Glomerular visceral epithelial cell (primary cell): ENCODE measurements around the gene AQP1.

Source experiments
- DNase-seq: peaks from one replicate; pipeline ENCODE4 v3.0.0-alpha.2; 2016; ENCODE audit errors: extremely low spot score

AQP1 gene

DNA sequence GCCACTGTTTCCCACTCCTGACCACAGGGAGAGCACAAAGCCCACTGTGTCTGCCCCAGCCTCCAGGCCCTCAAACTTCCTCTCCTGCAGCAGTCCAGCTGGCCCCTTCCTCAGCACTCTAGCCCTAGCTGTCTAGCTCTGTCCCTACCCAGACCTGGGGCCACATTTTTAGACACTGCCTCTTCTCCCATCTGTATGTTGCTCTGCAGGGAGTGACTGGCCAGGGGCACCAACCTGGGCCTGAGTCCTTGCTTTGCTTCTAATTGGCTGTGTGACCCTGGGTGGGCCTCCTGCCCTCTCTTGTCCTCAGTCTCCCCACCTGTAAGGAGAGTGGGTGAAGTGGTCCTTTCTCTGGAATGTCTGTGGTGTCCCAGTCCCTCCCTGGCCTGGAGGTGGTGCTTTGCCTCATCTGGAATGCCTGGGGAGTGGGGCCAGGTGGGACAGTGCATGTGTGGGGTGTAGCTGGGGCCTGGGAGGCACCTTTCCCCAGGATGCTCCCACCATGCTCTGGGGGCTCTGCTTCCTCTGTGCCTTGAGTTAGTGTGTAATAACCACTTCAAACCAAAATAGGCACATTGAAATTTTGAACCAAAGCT, 25.1 kb downstream of the AQP1 start:
- no peak for DNase-seq

DNA sequence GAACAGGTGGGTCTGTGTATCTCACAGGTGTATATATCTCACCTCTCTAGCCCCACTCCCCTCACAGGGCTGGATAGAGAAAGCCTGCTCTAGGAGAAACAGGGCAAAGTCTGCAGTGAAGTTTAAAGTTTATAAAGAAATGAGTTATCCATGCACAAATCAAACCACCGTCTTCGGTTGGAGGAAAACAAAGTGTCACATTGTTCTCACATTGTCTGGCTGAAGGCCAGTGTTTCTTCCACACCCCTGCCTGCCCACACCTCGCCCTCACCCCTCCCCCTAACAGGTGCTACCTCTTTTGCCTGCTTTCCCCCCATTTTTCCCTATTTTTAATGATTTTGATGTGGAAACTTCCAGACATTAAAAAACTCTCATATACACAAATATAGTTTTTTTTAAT, 25.8 kb downstream of the AQP1 start:
- DNase-seq = no peak

DNA sequence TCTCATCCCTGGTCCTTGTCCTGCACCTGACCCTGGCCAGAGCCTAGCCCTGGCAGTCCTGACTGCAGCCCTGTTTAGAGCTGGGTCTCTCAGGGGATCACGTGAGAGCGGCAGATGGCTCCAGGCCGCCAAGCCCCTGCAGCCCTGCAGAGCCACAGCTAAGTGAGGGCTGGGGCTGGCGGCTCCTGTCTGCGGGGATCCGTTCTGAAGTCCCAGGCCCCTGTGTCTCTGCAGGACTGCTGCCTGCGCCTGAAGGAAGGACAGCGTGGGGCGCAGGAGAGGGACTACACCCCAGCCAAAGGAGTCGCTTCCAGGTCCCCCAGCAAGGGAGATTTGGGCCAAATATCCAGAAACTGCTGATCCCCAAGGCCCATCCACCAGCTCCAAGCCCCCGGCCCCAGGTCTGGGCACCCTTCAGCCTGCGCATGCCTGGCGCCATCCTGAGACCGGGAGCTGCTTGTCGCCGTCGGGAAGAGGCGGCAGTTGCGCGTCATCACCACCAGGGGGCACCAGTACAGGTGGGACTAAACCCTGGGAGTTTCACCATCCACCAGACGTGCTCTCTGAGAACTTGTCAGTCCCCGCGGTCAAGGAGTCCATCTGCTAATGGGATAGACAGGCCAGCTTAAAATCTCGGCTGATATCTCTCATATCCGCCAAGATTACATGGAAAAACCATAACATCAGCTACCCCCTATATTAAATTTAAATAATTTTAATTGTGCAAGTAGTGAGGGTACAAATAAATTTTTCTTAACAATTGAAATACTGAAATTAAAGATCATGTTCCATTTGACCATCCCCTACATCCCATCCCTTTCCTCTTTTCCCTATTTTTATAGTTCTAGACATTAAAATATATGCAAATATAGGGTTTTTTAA, 27.0 kb downstream of the AQP1 start:
- peak; percentile 74 for DNase-seq

DNA sequence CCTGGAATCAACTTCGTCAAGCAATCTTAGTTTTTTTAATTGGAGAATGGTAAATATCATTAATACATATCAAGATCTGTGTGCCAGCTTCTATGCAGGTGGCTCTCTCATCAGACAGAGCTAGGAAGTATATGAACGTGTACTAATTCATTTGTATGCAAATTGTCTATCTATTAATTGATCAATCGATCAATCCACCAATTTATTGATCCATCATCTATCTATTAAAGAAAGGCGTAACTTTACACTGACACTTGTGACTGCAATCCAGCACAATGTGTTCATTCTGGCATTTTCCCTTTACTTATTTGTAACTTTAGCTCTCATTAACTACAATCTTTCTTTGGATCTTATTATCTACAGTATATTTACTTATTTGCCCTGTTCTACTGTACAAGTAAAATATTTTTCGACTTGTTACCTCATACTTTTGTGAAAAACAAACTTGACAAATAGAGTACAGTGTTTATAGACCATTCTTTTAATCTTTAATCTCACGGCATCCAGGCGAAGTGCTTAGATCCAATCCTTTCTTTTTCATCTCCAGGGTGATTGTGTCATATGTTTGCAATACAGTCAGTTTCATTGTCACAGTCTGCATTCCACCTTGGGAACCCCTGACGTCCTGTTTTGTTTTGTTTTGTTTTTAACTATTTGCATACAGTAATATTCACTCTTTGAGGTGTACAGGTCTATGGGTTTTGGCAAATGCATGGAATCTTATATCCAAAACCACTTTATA, 30.1 kb downstream of the AQP1 start:
- DNase-seq = no peak

DNA sequence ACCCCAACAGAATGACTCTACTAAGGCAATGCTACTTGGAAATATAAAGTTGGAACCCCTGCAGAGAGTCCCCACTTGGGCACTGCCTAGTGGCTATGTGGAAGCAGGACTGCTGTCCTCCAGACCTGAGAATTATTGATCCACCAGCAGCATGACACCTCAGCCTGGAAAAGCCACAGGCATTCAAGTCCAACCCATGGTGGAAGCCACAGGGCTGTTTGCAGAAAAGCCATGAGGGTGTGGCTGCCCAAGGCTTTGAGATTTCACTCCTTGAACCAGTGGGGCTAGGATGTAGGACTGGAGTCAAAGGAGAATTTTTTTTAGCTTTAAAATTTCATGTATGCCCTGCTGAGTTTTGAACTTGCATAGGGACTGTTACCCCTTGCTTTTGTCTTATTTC, 38.5 kb downstream of the AQP1 start:
- DNase-seq = no peak

DNA sequence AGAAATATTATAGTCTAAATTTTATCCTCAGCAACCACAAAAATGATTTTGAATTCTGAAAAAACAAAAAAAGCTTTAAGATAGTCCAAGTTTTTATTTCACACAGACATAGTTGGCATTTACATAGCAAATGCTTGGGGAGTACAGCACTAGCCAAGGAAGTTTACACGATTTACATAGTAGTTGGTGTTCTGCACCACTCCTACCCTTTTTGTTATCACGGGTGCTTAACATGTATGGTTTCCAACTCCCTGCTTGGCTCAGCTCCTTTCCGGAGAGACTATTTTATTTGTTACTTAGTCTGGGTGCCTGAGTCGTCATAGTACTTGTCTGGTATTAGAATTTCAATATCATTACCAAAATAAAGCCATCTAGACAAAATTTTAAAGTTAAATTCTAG, 43.3 kb downstream of the AQP1 start:
- DNase-seq = no peak

DNA sequence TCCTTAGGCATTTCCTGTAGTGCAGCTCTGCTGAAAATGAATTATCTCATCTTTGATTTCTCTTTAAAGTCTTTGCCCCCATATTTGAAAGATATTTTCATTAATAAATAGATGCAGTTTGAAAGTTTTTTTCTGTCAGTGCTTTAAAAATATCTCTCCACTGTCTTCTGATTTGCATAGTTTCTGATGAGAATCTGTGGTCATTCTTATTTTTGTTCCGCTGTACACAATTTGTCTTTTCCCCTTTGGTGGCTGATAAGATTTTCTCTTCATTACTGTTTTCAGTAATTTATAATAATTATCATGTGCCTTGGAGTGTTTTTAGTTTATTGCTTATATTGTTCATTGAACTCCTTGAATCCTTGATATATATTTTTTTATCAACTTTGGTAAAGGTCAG, 45.1 kb downstream of the AQP1 start:
- no peak for DNase-seq

DNA sequence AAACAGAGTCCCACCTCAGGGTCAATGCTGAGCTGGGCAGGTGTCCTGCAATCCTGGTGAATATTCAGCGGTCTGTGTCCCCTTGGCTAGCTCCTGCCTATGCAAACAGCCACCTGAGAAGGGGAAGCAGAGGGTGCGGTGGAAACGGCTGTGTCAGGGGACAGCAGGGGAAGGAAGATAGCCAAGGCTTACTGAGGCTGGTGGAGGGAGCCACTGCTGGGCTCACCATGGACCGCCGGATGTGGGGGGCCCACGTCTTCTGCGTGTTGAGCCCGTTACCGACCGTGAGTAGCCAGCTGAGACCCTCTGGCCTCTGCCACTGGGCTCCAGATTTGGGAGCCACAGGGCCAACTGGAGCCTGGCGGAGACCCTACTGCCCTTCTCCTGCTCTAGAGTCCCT, 52.2 kb downstream of the AQP1 start, which contains the start of gene GHRHR:
GHRHR (plus strand) TSS at position 112 of the 400 bp plus-strand sequence; CDS start at position 228, 116 bp downstream.
- DNase-seq = no peak

DNA sequence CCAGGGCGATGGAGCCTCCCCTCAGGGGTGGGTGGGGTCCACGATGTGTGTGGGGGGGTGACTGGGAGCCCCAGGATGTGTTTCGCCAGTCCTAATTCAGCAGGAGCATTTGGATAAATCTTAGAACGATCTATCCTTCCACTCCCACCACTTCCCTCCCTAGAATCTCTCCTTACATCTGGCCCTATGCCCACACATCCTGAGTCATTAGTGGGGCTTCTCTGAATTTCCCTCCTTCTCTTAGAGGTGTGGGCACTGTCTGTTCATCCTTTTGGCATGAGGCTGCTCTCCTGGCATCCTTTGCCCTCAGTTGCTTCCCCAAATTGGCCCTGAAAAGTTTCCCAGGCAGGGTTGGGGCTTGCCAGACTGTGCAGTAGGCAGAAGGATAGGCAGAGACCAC, 53.7 kb downstream of the AQP1 start:
- DNase-seq = no peak

DNA sequence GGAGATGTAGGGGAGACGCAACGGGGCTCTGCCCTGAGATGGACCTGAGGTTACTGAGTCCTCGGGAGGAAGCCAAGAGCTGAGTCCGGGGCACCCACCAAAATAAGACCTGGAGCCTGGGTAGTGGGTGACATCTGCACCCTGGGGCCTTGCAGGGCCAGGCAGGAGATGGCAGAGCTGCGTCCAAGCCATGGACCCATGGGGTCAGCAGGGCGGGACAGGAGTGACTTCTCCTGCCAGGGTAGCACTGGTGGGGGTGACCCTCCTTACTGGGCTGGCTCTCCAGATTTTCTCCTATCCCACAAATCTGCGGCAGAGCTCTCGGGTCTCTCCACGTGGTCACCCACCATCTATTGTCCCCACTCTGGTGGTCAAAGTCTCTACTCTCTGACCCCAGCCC, 54.2 kb downstream of the AQP1 start:
- DNase-seq = no peak

DNA sequence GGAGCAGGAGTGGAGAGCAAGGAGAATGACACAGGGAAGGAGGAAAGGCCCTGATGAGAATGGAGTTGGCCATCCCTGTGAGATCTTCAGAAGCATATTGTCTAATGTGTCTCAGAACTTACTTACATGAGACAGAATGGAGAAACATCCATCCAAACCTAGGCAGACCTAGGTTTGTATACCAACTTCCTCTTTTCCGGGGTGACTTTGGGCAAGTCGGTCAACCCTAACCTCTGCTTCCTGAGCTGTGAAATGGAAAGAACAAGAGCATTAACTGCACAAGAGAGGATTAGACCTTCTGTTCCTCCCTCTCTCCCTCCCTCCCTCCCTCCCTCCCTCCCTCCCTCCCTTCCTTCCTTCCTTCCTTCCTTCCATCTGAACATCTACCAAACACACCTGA, 56.6 kb downstream of the AQP1 start:
- no peak for DNase-seq

DNA sequence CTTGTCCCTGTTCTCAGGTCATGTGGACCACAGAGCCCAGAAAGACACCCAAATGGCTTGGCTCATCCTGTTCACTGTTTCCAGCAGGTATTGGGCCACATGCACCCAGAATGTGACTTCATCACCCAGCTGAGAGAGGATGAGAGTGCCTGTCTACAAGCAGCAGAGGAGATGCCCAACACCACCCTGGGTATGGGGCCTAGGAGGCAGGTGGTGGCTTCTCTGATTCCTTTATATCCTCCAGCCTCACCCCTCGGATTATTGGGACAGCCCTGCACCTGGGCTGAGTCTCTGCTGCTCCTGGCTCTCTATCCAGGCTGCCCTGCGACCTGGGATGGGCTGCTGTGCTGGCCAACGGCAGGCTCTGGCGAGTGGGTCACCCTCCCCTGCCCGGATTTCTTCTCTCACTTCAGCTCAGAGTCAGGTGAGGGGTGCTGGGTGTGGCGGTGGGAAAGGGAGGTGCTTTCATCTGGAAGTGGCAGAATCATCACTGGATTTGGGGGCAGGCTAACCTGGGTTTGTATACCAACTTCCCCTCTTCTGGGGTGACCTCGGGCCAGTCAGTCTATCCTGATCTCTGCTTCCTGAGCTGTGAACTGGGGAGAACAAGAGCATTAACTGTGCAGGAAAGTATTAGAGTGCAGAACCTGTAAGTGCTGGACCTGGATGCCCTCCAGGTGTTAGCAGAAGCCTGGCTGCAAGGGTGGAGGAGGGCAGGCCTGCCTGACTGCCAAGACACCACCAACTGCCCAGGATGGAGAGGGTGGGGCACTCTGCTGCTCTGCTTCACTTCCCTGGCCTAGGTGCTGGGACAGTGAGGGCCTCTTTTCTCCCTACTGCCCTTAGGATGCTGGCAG, 57.3 kb downstream of the AQP1 start:
- DNase-seq = no peak

DNA sequence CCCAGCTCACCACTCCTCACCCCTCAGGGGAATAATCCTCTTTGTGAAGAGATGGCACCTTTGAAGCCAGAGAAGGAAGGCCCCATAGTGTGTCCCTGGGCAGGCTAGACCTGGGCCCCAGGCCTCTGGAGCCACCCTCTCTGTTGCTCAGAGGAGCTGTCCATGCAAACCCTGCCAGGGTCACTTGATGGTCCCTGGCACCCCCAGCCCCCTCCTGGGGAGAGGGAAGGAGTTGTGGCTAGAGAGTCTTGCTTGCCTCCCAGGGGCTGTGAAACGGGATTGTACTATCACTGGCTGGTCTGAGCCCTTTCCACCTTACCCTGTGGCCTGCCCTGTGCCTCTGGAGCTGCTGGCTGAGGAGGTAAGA, 57.9 kb downstream of the AQP1 start:
- DNase-seq = no peak

DNA sequence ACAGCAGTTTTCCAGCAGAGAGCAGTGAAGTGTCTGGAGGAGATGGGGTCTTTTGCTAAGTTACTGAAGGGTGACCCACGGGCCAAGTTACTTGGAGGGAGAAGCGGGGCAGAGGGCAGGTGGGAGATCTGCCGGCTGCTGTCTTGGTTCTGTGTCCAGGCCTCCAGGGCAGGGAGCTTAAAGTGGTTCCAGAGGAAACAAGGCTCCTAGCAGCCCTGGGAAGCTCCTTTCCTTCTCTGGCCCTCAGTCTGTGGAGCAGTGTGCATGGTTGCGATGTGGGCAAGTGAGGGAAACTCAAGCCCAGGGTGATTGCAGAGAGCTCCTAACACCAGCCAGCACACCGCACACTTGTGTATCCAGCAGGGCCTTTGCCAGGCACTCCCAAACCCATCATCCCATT, 58.4 kb downstream of the AQP1 start:
- no peak for DNase-seq

DNA sequence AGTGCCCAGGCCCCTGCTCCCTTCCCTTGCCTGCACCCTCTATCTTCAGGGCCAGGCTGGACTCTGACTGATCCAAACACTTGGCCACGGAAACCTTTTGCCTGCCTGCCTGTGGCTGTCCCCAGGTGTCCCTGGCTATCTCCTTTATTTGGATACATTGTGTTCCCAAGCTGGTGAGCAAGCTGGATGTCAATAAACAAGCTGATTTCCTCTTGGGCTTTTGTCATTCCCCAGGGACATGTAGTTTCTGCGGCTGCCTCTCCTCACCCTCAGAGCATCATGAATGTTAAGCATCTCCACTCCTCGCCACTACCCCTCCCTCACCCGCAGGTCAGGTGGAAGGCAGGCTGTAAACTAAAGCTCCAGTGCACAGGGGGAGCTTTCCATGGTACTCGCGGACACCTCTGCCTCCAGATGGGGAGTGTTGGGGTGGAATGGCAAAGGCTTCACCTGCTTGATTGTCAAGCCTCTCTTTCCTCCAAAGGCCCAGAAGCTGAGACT, 59.0 kb downstream of the AQP1 start:
- DNase-seq = no peak

DNA sequence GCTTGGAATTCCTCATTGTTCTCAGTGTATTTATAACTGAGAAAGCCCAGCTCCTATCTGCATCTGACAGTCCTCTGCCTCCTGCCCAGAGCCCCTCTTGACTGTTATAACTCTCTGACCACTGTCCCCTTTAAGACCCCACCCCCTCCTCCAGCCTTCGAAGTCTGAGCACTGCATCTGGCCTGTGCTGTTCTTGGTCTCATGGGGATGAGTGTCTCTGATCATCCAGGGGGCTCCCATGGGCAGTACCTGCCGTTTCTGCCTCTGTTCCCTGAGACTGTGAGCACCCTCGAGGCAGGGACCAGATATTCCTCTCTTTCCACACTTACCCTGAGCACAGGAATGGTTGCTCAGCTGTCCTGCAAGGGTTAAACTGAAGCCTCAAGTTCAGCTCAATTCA, 59.8 kb downstream of the AQP1 start:
- no peak for DNase-seq

DNA sequence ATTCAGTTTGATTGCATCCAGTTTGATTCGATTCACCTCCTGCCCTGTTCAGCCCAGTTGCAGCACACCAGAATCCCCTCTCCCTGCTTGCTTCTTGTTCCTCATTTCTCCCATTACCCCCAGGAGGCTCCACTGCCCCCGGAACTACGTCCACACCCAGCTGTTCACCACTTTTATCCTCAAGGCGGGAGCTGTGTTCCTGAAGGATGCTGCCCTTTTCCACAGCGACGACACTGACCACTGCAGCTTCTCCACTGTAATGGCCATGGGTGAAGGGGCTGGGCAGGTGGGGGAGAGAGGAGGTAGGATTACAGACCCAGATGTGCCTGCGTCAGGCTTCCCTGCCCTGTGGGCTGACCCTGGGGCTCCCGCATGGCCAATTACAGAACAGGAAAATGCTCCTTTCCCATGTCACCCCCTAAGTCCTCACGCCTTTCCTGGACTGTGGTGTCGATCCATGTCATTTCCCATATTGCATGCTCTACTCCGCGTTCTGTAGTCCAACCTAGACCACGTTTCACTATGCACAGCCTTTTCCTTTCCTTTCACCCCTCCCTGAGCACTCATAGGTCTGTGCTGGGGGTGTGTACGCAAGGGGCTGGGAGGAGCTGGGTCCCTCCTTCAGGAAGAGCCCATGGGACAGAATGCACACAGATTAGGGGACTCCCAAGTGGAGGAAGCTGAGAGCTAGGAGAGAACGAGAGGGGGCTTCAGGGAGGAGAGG, 60.3 kb downstream of the AQP1 start:
- DNase-seq = no peak

DNA sequence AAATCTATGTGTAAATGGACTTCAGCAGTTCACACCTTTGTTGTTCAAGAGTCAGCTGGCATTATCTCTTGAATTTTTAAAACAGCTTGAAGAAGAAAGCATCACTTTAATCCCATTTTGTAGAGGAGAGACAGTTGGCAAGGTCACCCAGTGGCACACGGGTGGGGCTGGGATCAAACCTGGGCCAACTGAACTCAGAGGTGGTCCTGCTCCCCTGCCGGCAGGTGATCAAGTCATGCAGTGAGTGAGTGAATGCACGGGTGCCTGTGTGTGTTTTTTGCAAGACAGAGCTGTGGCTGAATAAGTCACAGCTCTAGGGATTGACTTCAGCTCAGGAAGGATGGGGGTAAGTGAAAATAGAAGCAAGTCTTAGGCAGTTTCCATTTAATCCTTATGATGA, 61.6 kb downstream of the AQP1 start:
- no peak for DNase-seq

DNA sequence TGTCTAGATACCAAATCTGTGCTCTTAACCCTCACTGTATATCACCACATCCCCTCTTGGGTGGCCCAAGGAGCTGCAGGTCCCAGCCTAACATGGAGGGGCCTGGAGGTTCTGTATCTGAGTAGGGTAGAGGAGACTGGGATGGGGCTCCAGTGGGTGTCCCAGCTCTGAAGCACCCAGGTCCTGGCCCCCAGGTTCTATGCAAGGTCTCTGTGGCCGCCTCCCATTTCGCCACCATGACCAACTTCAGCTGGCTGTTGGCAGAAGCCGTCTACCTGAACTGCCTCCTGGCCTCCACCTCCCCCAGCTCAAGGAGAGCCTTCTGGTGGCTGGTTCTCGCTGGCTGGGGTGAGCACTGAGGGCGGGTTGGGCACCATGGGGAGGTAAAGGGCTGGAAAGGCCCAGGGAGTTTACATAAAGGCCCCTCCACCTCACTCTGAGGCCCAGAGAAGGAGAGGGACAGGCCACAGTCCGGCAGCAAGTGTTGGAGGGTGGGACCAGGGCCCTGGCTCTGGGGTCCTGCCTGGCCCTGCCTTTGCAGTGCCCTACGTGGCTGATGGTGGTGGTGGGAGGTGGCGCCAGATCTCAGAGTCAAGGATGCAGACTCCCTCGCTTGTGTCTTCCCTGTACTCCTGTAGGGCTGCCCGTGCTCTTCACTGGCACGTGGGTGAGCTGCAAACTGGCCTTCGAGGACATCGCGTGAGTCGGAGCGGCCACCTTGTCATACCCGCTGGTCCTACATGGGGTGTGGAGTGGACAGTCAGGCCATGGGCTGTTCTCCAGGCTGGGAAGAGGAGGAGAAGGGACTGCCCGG, 62.3 kb downstream of the AQP1 start:
- DNase-seq = no peak

DNA sequence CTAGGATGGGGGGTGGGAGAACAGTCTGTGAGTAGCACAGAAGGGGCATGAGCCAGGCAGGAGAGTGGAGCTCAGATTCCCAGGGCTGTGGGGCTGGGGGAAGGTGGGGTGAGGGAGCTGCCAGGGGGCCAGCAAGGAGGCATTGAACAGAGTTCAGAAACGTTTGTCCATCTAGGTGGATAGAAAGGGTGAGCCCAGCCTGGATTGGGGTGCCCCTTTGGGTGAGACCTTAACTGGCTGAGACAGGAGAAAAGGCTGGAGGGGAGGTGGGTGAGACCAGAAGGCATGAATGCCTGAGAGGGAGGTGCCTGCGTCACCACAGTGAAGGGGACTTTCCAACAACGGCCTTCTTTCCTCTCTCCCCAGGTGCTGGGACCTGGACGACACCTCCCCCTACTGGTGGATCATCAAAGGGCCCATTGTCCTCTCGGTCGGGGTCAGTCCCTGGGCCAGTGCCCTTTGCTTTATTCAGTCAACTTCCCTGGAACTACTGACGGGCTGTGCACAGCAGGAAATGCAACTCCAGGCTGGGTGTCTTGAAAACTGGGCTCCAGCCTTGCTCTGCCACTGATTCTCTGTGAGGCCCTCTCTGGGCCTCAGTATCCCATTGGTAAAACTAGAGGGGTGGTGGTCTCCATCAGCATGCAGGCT, 63.1 kb downstream of the AQP1 start:
- peak; percentile 65 for DNase-seq
